ENCODE measurements around the gene CALHM5.

The CALHM5 gene

GRCh38 chr6:116511424-116512110 is at the start of gene CALHM5:
CALHM5 (plus strand) TSS chr6:116511639; CDS start chr6:116511697, 58 bp downstream.
- no peak for TF ChIP-seq JUND (IDR thresholded peaks at IDR 0.05; ENCODE audit: low read depth)
- no peak for DNase-seq (ENCODE audit: low read depth in 1 of 2, low spot score in 1 of 2)
- in situ Hi-C loops (cut with HindIII; ENCODE audit: low pct_unique_long_range_greater_than_20kb, low sequenced_read_pairs) = no loop called here

GRCh38 chr6:116461932-116462885 is 49.2 kb upstream of the CALHM5 start:
- in situ Hi-C loops (cut with HindIII; ENCODE audit: low pct_unique_long_range_greater_than_20kb, low sequenced_read_pairs) = no loop called here
- no peak for DNase-seq (ENCODE audit: low read depth in 1 of 2, low spot score in 1 of 2)
- TF ChIP-seq JUND (IDR thresholded peaks at IDR 0.05; ENCODE audit: low read depth) = no peak

- in situ Hi-C loops (cut with HindIII; ENCODE audit: low pct_unique_long_range_greater_than_20kb, low sequenced_read_pairs) = no loop called here
- TF ChIP-seq JUND (IDR thresholded peaks at IDR 0.05; ENCODE audit: low read depth) = no peak
- no peak for DNase-seq (ENCODE audit: low read depth in 1 of 2, low spot score in 1 of 2)
Observed at GRCh38 chr6:116463301-116463700, 48.1 kb upstream of the CALHM5 start.

- DNase-seq (ENCODE audit: low read depth in 1 of 2, low spot score in 1 of 2) = no peak
- no peak for TF ChIP-seq JUND (IDR thresholded peaks at IDR 0.05; ENCODE audit: low read depth)
- in situ Hi-C loops (cut with HindIII; ENCODE audit: low pct_unique_long_range_greater_than_20kb, low sequenced_read_pairs) = no loop called here
Observed at GRCh38 chr6:116465246-116465645, 46.2 kb upstream of the CALHM5 start.

GRCh38 chr6:116467096-116467495 is 44.3 kb upstream of the CALHM5 start:
- DNase-seq (ENCODE audit: low read depth in 1 of 2, low spot score in 1 of 2) = no peak
- in situ Hi-C loops (cut with HindIII; ENCODE audit: low pct_unique_long_range_greater_than_20kb, low sequenced_read_pairs) = no loop called here
- no peak for TF ChIP-seq JUND (IDR thresholded peaks at IDR 0.05; ENCODE audit: low read depth)

- no peak for DNase-seq (ENCODE audit: low read depth in 1 of 2, low spot score in 1 of 2)
- in situ Hi-C loops (cut with HindIII; ENCODE audit: low pct_unique_long_range_greater_than_20kb, low sequenced_read_pairs) = no loop called here
- TF ChIP-seq JUND (IDR thresholded peaks at IDR 0.05; ENCODE audit: low read depth) = no peak
Observed at GRCh38 chr6:116467514-116467913, 43.9 kb upstream of the CALHM5 start.

GRCh38 chr6:116468293-116468692 is 43.1 kb upstream of the CALHM5 start:
- in situ Hi-C loops (cut with HindIII; ENCODE audit: low pct_unique_long_range_greater_than_20kb, low sequenced_read_pairs) = no loop called here
- no peak for DNase-seq (ENCODE audit: low read depth in 1 of 2, low spot score in 1 of 2)
- no peak for TF ChIP-seq JUND (IDR thresholded peaks at IDR 0.05; ENCODE audit: low read depth)

- in situ Hi-C loops (cut with HindIII; ENCODE audit: low pct_unique_long_range_greater_than_20kb, low sequenced_read_pairs) = no loop called here
- no peak for TF ChIP-seq JUND (IDR thresholded peaks at IDR 0.05; ENCODE audit: low read depth)
- DNase-seq (ENCODE audit: low read depth in 1 of 2, low spot score in 1 of 2) = no peak
Observed at GRCh38 chr6:116471531-116471930, 39.9 kb upstream of the CALHM5 start.

GRCh38 chr6:116472706-116473105 is 38.7 kb upstream of the CALHM5 start:
- no peak for TF ChIP-seq JUND (IDR thresholded peaks at IDR 0.05; ENCODE audit: low read depth)
- no peak for DNase-seq (ENCODE audit: low read depth in 1 of 2, low spot score in 1 of 2)
- in situ Hi-C loops (cut with HindIII; ENCODE audit: low pct_unique_long_range_greater_than_20kb, low sequenced_read_pairs) = no loop called here

GRCh38 chr6:116475141-116475540 is 36.3 kb upstream of the CALHM5 start:
- DNase-seq (ENCODE audit: low read depth in 1 of 2, low spot score in 1 of 2) = no peak
- no peak for TF ChIP-seq JUND (IDR thresholded peaks at IDR 0.05; ENCODE audit: low read depth)
- in situ Hi-C loops (cut with HindIII; ENCODE audit: low pct_unique_long_range_greater_than_20kb, low sequenced_read_pairs) = no loop called here

- in situ Hi-C loops (cut with HindIII; ENCODE audit: low pct_unique_long_range_greater_than_20kb, low sequenced_read_pairs) = no loop called here
- DNase-seq (ENCODE audit: low read depth in 1 of 2, low spot score in 1 of 2) = no peak
- TF ChIP-seq JUND (IDR thresholded peaks at IDR 0.05; ENCODE audit: low read depth) = no peak
Observed at GRCh38 chr6:116476002-116476678, 35.3 kb upstream of the CALHM5 start.

GRCh38 chr6:116482780-116483179 is 28.7 kb upstream of the CALHM5 start:
- in situ Hi-C loops (cut with HindIII; ENCODE audit: low pct_unique_long_range_greater_than_20kb, low sequenced_read_pairs) = no loop called here
- TF ChIP-seq JUND (IDR thresholded peaks at IDR 0.05; ENCODE audit: low read depth) = no peak
- DNase-seq (ENCODE audit: low read depth in 1 of 2, low spot score in 1 of 2) = no peak

GRCh38 chr6:116483616-116484015 is 27.8 kb upstream of the CALHM5 start:
- in situ Hi-C loops (cut with HindIII; ENCODE audit: low pct_unique_long_range_greater_than_20kb, low sequenced_read_pairs) = no loop called here

More at GRCh38 chr6:116483616-116484015, 27.8 kb upstream of the CALHM5 start:
- no peak for DNase-seq (ENCODE audit: low read depth in 1 of 2, low spot score in 1 of 2)
- no peak for TF ChIP-seq JUND (IDR thresholded peaks at IDR 0.05; ENCODE audit: low read depth)
